ENCODE results near the gene TMEM52. TPM values are rescaled to one million over a fixed set of nuclear protein-coding genes. Genes with fewer than 3 reads are reported as not detected.

TMEM52 gene
- total and polyA plus RNA-seq, 9 of the 15 experiments (the other 6 are each of a cell fraction or from before 2014, with no cell fraction given) = 0.37 to 22.5 (median 6.8) TPM

DNA sequence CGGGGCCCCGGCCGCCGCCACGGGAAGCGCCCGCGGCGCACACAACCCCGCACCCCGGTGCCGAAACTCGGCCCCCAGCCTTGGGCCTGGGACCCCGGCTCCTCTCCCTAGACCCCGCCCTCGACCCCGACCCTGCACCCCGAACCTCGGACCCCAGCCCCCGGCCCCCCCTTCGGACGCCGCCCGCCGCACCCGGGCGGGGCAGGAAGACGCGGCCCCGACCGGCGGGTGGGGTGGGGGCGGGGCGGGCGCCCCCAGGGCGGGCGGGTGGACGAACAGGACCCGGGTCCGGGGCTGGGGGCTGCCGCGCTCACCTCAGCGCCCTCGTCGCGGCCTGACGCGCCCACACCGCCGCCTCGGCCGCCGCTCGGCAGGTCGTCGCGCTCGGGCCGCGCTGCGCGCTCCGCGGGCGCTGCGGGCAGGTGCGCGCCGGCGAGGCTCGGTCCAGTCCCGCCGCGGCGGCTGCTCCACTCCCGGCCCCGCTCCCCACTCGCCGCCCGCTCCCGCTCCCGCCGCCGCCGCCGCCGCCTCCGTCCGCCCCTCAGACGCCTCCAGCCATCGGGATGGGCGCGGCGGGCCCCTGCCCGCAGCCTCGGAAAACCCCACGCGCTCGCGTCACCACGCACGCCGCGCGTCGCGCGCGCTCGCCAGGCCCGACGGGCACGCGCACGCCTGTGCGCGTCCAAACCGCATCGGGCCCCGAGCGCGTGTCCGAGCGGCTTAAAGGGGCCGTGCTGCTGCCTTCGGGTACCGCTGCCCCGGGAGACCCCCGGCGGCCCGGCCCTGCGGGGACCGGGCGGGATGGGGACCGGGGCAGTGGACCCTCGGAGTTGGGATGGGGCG, 28.4 kb downstream of the TMEM52 start, which contains the start of gene GNB1 (continued):
- TF ChIP-seq, protein P1, sequence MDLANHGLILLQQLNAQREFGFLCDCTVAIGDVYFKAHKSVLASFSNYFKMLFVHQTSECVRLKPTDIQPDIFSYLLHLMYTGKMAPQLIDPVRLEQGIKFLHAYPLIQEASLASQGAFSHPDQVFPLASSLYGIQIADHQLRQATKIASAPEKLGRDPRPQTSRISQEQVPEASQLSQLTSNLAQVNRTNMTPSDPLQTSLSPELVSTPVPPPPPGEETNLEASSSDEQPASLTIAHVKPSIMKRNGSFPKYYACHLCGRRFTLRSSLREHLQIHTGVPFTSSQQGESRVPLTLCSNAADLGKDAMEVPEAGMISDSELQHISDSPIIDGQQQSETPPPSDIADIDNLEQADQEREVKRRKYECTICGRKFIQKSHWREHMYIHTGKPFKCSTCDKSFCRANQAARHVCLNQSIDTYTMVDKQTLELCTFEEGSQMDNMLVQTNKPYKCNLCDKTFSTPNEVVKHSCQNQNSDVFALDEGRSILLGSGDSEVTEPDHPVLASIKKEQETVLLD (IDR thresholded peaks at IDR 0.05) = peak; percentile 79
- peak; percentile 94 for TF ChIP-seq CCNT2 (IDR thresholded peaks at IDR 0.05; ENCODE audit: borderline replicate concordance, extremely low read depth, insufficient read length, low read depth, low read length)
- 0 out of 2 replicates have a peak, but pooled peaks have one; percentile 48 for TF ChIP-seq NR1H2 (CRISPR knock-in tag; IDR thresholded peaks at IDR 0.05)
- TF ChIP-seq EP400 (IDR thresholded peaks at IDR 0.05) = peak; percentile 32; the same call in 1 of the 2 replicates
- no peak for TF ChIP-seq ZNF24 (IDR thresholded peaks at IDR 0.05)
- peak; percentile 50; the same call in 1 of the 2 replicates for TF ChIP-seq HDAC8 (tag; IDR thresholded peaks at IDR 0.05)
- peak; percentile 87 for TF ChIP-seq HMGN3 (IDR thresholded peaks at IDR 0.05; ENCODE audit: borderline replicate concordance, extremely low read depth, insufficient read length, low read depth, low read length)
- TF ChIP-seq, protein P2, sequence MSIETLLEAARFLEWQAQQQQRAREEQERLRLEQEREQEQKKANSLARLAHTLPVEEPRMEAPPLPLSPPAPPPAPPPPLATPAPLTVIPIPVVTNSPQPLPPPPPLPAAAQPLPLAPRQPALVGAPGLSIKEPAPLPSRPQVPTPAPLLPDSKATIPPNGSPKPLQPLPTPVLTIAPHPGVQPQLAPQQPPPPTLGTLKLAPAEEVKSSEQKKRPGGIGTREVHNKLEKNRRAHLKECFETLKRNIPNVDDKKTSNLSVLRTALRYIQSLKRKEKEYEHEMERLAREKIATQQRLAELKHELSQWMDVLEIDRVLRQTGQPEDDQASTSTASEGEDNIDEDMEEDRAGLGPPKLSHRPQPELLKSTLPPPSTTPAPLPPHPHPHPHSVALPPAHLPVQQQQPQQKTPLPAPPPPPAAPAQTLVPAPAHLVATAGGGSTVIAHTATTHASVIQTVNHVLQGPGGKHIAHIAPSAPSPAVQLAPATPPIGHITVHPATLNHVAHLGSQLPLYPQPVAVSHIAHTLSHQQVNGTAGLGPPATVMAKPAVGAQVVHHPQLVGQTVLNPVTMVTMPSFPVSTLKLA (conservative IDR thresholded peaks at IDR 0.05) = 0 out of 4 replicates have a peak, but pooled peaks of 1 of the 2 experiments have one; percentile 62
- TF ChIP-seq NFE2 (IDR thresholded peaks at IDR 0.05; ENCODE audit: low read depth) = no peak
- TF ChIP-seq NR2C2 (CRISPR knock-in tag; IDR thresholded peaks at IDR 0.05) = no peak
- TF ChIP-seq NR2C2 (tag; IDR thresholded peaks at IDR 0.05) = peak; percentile 35; the same call in 1 of the 2 replicates
- TF ChIP-seq, protein P3, sequence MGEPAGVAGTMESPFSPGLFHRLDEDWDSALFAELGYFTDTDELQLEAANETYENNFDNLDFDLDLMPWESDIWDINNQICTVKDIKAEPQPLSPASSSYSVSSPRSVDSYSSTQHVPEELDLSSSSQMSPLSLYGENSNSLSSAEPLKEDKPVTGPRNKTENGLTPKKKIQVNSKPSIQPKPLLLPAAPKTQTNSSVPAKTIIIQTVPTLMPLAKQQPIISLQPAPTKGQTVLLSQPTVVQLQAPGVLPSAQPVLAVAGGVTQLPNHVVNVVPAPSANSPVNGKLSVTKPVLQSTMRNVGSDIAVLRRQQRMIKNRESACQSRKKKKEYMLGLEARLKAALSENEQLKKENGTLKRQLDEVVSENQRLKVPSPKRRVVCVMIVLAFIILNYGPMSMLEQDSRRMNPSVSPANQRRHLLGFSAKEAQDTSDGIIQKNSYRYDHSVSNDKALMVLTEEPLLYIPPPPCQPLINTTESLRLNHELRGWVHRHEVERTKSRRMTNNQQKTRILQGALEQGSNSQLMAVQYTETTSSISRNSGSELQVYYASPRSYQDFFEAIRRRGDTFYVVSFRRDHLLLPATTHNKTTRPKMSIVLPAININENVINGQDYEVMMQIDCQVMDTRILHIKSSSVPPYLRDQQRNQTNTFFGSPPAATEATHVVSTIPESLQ (CRISPR knock-in tag; IDR thresholded peaks at IDR 0.05) = no peak
- TF ChIP-seq, protein P4, sequence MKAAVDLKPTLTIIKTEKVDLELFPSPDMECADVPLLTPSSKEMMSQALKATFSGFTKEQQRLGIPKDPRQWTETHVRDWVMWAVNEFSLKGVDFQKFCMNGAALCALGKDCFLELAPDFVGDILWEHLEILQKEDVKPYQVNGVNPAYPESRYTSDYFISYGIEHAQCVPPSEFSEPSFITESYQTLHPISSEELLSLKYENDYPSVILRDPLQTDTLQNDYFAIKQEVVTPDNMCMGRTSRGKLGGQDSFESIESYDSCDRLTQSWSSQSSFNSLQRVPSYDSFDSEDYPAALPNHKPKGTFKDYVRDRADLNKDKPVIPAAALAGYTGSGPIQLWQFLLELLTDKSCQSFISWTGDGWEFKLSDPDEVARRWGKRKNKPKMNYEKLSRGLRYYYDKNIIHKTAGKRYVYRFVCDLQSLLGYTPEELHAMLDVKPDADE (conservative IDR thresholded peaks at IDR 0.05; ENCODE audit: control insufficient read depth, low read depth, low read length) = 0 out of 2 replicates have a peak, but pooled peaks have one; percentile 10
- TF ChIP-seq TARDBP (IDR thresholded peaks at IDR 0.05) = peak; percentile 92; the same call in 1 of the 2 replicates
- peak; percentile 48 to 77; a peak in 3 of 4 replicates for TF ChIP-seq SIN3A (IDR thresholded peaks at IDR 0.05; ENCODE audit: borderline replicate concordance in 2 of 2, control insufficient read depth in 1 of 2, low read depth in 2 of 2, low read length in 2 of 2)
- no peak for TF ChIP-seq LEF1 (IDR thresholded peaks at IDR 0.05)

All from K562 (cell line).